Esophagus muscularis mucosa (tissue), 4 donors: ENCODE measurements around the gene SYNDIG1. TPM values are rescaled to one million over a fixed set of nuclear protein-coding genes. Genes with fewer than 3 reads are reported as not detected.

Experiments used
- DNase-seq: peaks from one replicate; pipeline ENCODE4 v3.0.0-alpha.2; 2017; ENCODE audit errors: extremely low spot score
- H3K27ac ChIP-seq, 4 donors: fragments of 200-600 bp; sonication (generic); replicated peaks in 1 of 4; 1 replicate in 3 of 4; 2 replicates in 1 of 4; pipeline ENCODE4 v1.5.1; 2016 to 2019; ENCODE audit warnings: mild to moderate bottlenecking in 1 of 4
- H3K27me3 ChIP-seq, 4 donors: fragments of 200-600 bp; sonication (generic); one replicate each; pipeline versions ENCODE4 v1.5.1 to v1.6.0; 2016 to 2019
- H3K36me3 ChIP-seq, 4 donors: fragments of 200-600 bp; sonication (generic); one replicate each; pipeline ENCODE4 v1.5.1; 2016 to 2019
- H3K4me1 ChIP-seq, 4 donors: fragments of 200-600 bp; sonication (generic); one replicate each; pipeline ENCODE4 v1.5.1; 2016 to 2019
- H3K4me3 ChIP-seq, 4 donors: fragments of 200-600 bp; sonication (generic); 1 replicate in 2 of 4; 2 replicates in 2 of 4; pipeline ENCODE4 v1.5.1; 2016 to 2019; ENCODE audit warnings: mild to moderate bottlenecking in 4 of 4, moderate library complexity in 1 of 4
- H3K9me3 ChIP-seq, 4 donors: fragments of 200-600 bp; sonication (generic); 1 replicate in 3 of 4; 2 replicates in 1 of 4; pipeline ENCODE4 v1.5.1; 2016 to 2019
- EP300 ChIP-seq: sonication (generic); formaldehyde crosslinking; IDR thresholded peaks from one replicate; pipeline ENCODE4 v1.6.1; 2017; ENCODE audit warnings: antibody characterized with exemption
- POLR2A ChIP-seq: fragments of 450-650 bp; IDR thresholded peaks from one replicate; pipeline ENCODE4 v1.6.1; 2017; ENCODE audit warnings: antibody characterized with exemption, moderate library complexity, mild to moderate bottlenecking, low read depth
- POLR2AphosphoS5 ChIP-seq, 2 donors: sonication (generic); formaldehyde crosslinking; IDR thresholded peaks; one replicate each; pipeline ENCODE4 v1.6.1; 2017; ENCODE audit warnings: antibody characterized with exemption in 2 of 2
- WGBS: methylation state at CpG from one replicate; pipeline ENCODE4 v1.1.5; 2018; 5-methylcytosine and 5-hydroxymethylcytosine counted together
- intact Hi-C: fragments of 100-400 bp; cut with DNase I; formaldehyde crosslinking; loops from one replicate; pipeline ENCODE4 v1.15.1; 2023
- total RNA-seq, 4 donors: library from RNA; depleted of rRNA; stranded (reverse); fragments of >200 nt; gene quantifications; one replicate each; pipeline versions ENCODE4 v1.1.0 to v1.2.1, GENCODE V29; 2016
- TF ChIP-seq, protein P1 (sequence below), 3 experiments: fragments of 200-600 bp in 2 of 3; fragments of 450-650 bp in 1 of 3; sonication (generic) in 2 of 3; IDR thresholded peaks; one replicate each; pipeline ENCODE4 v1.5.1; 2017 to 2019; ENCODE audit warnings: antibody characterized with exemption in 3 of 3, mild to moderate bottlenecking in 2 of 3, moderate library complexity in 1 of 3

Gene SYNDIG1
- total RNA-seq, 4 donors from 2014 or later, result not detected

DNA sequence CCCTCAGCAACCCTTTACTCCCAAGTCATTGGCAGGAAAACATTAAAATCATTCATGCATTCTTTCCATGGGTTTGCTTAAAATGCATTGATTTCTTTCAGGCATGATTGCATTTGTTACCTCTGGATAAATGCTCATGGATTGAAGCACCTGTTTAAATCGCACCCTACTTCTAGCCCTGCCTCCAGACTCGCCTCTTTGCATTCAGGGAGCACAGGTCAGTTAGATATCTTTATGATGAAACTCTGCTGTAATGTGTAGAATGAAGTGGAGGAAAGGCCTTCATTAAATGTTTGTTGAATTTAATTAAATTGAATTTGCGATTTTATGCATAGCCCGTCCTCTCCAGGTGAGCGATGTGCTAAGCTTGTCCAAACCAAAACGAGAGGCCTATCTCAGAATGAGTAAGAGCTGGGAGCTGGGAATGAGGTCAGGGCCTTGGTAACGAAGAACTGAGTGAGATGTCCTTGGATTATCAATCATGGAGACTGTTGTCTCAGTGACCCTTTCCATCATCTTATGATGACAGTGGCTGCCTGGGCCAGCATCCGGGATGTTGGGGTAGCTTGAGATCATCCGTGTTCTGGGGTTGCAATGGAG lies 210.1 kb downstream of the SYNDIG1 start:
- intact Hi-C loops, result no loop called here
- no peaks in the 10 kb centered on the region for H3K27me3 ChIP-seq
- no peaks in the 10 kb centered on the region for H3K36me3 ChIP-seq
- H3K4me1 ChIP-seq, result no peaks in the 10 kb centered on the region
- no peak overlapping the region for H3K27ac ChIP-seq
- 75% methylated on average over 9 of the region's 9 CpGs for WGBS
- TF ChIP-seq POLR2AphosphoS5 (IDR thresholded peaks at IDR 0.05), result no peak
- TF ChIP-seq POLR2A, result no peak
- TF ChIP-seq, protein P1, sequence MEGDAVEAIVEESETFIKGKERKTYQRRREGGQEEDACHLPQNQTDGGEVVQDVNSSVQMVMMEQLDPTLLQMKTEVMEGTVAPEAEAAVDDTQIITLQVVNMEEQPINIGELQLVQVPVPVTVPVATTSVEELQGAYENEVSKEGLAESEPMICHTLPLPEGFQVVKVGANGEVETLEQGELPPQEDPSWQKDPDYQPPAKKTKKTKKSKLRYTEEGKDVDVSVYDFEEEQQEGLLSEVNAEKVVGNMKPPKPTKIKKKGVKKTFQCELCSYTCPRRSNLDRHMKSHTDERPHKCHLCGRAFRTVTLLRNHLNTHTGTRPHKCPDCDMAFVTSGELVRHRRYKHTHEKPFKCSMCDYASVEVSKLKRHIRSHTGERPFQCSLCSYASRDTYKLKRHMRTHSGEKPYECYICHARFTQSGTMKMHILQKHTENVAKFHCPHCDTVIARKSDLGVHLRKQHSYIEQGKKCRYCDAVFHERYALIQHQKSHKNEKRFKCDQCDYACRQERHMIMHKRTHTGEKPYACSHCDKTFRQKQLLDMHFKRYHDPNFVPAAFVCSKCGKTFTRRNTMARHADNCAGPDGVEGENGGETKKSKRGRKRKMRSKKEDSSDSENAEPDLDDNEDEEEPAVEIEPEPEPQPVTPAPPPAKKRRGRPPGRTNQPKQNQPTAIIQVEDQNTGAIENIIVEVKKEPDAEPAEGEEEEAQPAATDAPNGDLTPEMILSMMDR (IDR thresholded peaks at IDR 0.05), result no peak
- TF ChIP-seq EP300, result no peak
- H3K9me3 ChIP-seq, result no peaks in the 10 kb centered on the region
- H3K4me3 ChIP-seq, result no peak overlapping the region
- DNase-seq, result no peak

DNA sequence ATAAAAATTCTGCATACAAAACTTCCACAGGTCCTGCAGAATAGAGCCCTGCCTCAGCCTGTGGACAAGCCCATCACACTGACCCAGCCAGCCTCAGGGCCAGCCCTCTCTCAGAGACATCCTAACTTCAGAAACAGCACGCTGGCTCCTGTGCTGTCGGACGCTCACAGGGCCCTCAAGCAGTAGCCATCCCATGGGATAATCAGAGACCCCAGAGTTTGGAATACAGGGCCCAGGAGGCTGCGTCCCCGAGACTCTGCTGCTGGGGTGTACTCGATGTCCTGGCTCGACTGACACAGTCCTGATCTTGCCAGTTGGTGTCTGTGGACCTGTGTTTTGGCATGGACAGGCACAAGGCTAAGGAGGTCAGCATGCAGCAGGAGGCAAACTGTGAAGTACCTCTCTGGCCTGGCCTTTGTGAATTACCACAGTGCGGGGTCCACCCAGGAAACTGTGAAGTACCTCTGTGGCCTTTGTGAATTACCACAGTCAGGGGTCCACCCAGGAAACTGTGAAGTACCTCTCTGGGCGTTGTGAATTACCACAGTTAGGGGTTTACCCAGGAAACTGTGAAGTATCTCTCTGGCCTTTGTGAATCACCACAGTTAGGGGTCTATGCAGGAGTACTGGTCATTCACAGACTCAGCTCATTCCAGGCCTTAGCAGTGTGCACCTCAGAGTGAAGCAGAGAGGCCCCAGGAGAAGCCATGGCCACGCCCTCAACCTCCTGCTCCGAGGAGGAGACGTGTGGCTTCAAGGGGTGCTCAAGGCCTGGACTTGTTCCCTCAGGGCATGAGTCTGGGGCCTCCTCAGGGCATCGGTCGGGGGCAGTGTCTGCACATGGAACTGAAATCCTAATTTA lies 212.4 kb downstream of the SYNDIG1 start:
- Histone ChIP-seq H3K27me3 (no peaks in the 10 kb centered on the region), H3K4me3 (no peak overlapping the region), H3K9me3 (no peaks in the 10 kb centered on the region), H3K36me3 (no peaks in the 10 kb centered on the region), H3K27ac (no peak overlapping the region), H3K4me1 (no peaks in the 10 kb centered on the region)
- no peak for DNase-seq
- TF ChIP-seq POLR2AphosphoS5 (IDR thresholded peaks at IDR 0.05) (no peak), POLR2A (no peak), EP300 (no peak)
- TF ChIP-seq, protein P1 (IDR thresholded peaks at IDR 0.05), result no peak
- intact Hi-C loops, result no loop called here
- WGBS, result 88% methylated on average over 6 of the region's 14 CpGs

DNA sequence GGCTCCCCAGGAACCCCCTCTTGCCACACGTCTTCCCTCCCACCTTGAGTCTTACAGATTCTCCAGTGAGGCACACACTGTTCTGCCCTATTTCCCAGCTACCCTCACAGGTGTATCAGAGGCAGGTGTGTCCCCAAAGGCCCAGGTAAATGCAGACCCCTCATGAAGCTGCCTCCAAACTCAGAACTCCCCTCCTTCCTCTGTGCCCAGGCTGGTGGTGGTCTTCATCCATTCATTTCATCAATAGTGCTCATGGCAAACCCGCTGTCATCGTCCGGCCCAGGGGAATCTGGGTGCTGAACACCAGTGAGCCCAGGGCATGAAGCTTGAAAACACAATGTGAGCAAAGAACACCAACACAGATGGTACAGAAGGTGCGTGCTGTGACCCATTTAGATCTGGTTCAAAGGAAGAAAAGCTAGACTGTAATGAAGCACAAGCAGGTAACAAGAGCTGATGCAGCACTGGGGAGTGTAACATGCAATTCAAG lies 213.1 kb downstream of the SYNDIG1 start:
- 85% methylated on average over 5 of the region's 5 CpGs for WGBS
- no peaks in the 10 kb centered on the region for H3K4me1 ChIP-seq
- TF ChIP-seq, protein P1 (IDR thresholded peaks at IDR 0.05), result no peak
- TF ChIP-seq EP300 (no peak), POLR2A (no peak), POLR2AphosphoS5 (IDR thresholded peaks at IDR 0.05) (no peak)
- DNase-seq, result no peak
- intact Hi-C loops, result no loop called here
- H3K36me3 ChIP-seq, result no peaks in the 10 kb centered on the region
- H3K4me3 ChIP-seq, result no peak overlapping the region
- no peaks in the 10 kb centered on the region for H3K27me3 ChIP-seq
- no peak overlapping the region for H3K27ac ChIP-seq
- peaks cover 0 to 1% (median under 1%) of the 10 kb centered on the region in 4 donors for H3K9me3 ChIP-seq

DNA sequence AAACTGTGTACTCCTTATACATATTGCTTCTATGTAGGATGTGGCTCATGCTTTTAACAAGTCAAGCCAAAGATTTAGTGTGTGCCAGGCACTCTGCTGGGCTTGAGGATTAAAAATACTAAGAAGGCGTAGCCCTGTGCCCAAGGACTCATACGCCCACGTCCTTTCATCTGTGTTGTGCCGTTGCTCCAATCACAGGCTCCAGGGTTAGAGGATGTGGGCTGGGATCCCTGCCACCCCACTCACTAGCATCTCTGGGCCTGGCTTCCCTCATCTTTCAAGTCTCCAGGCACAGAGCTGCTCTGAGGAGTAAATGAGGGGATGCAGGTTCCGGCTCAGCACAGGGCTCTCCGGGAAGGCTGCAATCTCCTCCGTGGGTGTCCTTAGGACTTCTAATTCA lies 214.2 kb downstream of the SYNDIG1 start:
- 73% methylated on average over 7 of the region's 7 CpGs for WGBS
- H3K36me3 ChIP-seq, result no peaks in the 10 kb centered on the region
- no peak for DNase-seq
- H3K27me3 ChIP-seq, result no peaks in the 10 kb centered on the region
- TF ChIP-seq POLR2A (no peak), POLR2AphosphoS5 (IDR thresholded peaks at IDR 0.05) (no peak), EP300 (no peak)
- TF ChIP-seq, protein P1 (IDR thresholded peaks at IDR 0.05), result no peak
- no peaks in the 10 kb centered on the region for H3K4me1 ChIP-seq
- H3K27ac ChIP-seq, result no peak overlapping the region
- intact Hi-C loops, result no loop called here
- no peak overlapping the region for H3K4me3 ChIP-seq
- H3K9me3 ChIP-seq, result peaks cover 0 to 6% (median 5%) of the 10 kb centered on the region in 4 donors
